ENCODE results near the gene MAP2K1. TPM values are rescaled to one million over a fixed set of nuclear protein-coding genes. Genes with fewer than 3 reads are reported as not detected.

The MAP2K1 gene
- total and polyA plus RNA-seq, 9 of the 15 experiments (the other 6 are each of a cell fraction or from before 2014, with no cell fraction given), result 7.5 to 58.3 (median 30.0) TPM

GRCh38 chr15:66497502-66498455 is 111.1 kb downstream of the MAP2K1 start, which contains the start of gene SNAPC5 (continued):
- TF ChIP-seq, protein P1, sequence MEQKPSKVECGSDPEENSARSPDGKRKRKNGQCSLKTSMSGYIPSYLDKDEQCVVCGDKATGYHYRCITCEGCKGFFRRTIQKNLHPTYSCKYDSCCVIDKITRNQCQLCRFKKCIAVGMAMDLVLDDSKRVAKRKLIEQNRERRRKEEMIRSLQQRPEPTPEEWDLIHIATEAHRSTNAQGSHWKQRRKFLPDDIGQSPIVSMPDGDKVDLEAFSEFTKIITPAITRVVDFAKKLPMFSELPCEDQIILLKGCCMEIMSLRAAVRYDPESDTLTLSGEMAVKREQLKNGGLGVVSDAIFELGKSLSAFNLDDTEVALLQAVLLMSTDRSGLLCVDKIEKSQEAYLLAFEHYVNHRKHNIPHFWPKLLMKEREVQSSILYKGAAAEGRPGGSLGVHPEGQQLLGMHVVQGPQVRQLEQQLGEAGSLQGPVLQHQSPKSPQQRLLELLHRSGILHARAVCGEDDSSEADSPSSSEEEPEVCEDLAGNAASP (IDR thresholded peaks at IDR 0.05), result no peak
- no peak for TF ChIP-seq ZMIZ1 (IDR thresholded peaks at IDR 0.05; ENCODE audit: low read depth in 2 of 2, low read length in 2 of 2)
- TF ChIP-seq ARID4B (CRISPR knock-in tag; IDR thresholded peaks at IDR 0.05), result peak; percentile 97
- TF ChIP-seq THRB (CRISPR knock-in tag; conservative IDR thresholded peaks at IDR 0.05), result no peak; the same call in 1 of the 2 replicates
- no peak for TF ChIP-seq ATF4 (CRISPR knock-in tag; IDR thresholded peaks at IDR 0.05)
- peak; percentile 75; the same call in 1 of the 2 replicates for TF ChIP-seq SMAD4 (CRISPR knock-in tag; conservative IDR thresholded peaks at IDR 0.05)
- TF ChIP-seq CBX8 (IDR thresholded peaks at IDR 0.05; ENCODE audit: borderline replicate concordance, extremely low read depth, low read depth, low read length, poor library complexity, severe bottlenecking), result no peak
- no peak for TF ChIP-seq ZNF41 (CRISPR knock-in tag; conservative IDR thresholded peaks at IDR 0.05)
- TF ChIP-seq ZNF311 (CRISPR knock-in tag; IDR thresholded peaks at IDR 0.05), result no peak
- TF ChIP-seq, protein P2, sequence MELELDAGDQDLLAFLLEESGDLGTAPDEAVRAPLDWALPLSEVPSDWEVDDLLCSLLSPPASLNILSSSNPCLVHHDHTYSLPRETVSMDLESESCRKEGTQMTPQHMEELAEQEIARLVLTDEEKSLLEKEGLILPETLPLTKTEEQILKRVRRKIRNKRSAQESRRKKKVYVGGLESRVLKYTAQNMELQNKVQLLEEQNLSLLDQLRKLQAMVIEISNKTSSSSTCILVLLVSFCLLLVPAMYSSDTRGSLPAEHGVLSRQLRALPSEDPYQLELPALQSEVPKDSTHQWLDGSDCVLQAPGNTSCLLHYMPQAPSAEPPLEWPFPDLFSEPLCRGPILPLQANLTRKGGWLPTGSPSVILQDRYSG (tag; conservative IDR thresholded peaks at IDR 0.05; ENCODE audit: low read depth), result no peak
- 0 out of 2 replicates have a peak, but pooled peaks have one; percentile 16 for TF ChIP-seq CBFA2T2 (conservative IDR thresholded peaks at IDR 0.05)
